Tibial nerve (tissue), 4 donors: ENCODE data around the gene SPATA1. TPM values are rescaled to one million over a fixed set of nuclear protein-coding genes. Genes with fewer than 3 reads are reported as not detected.

Experiments
- DNase-seq, 2 donors: peaks; one replicate each; pipeline ENCODE4 v3.0.0-alpha.2; 2019; ENCODE audit warnings: low spot score in 2 of 2
- H3K27ac ChIP-seq, 4 donors: fragments of 200-600 bp; sonication (generic) in 3 of 4; one replicate each; pipeline ENCODE4 v1.5.1; 2017 to 2019; ENCODE audit warnings: mild to moderate bottlenecking in 1 of 4
- H3K27me3 ChIP-seq, 2 donors: fragments of 200-600 bp; sonication (generic) in 1 of 2; one replicate each; pipeline versions ENCODE4 v1.5.1 to v1.6.0; 2017 to 2019
- H3K36me3 ChIP-seq, 3 donors: fragments of 200-600 bp; sonication (generic); one replicate each; pipeline ENCODE4 v1.5.1; 2018 to 2019
- H3K4me1 ChIP-seq, 4 donors: fragments of 200-600 bp; sonication (generic) in 3 of 4; one replicate each; pipeline ENCODE4 v1.5.1; 2017 to 2019
- H3K4me3 ChIP-seq, 4 donors: fragments of 200-600 bp; sonication (generic) in 3 of 4; one replicate each; pipeline ENCODE4 v1.5.1; 2017 to 2019; ENCODE audit warnings: mild to moderate bottlenecking in 1 of 4, moderate library complexity in 1 of 4
- H3K9me3 ChIP-seq, 4 donors: fragments of 200-600 bp; sonication (generic) in 3 of 4; one replicate each; pipeline ENCODE4 v1.5.1; 2017 to 2019
- CTCF ChIP-seq, 5 experiments: fragments of 200-600 bp in 3 of 5; fragments of 450-650 bp in 2 of 5; sonication (generic) in 3 of 5; IDR thresholded peaks; one replicate each; pipeline ENCODE4 v1.5.1; 2016 to 2019; ENCODE audit warnings: antibody characterized with exemption in 5 of 5, mild to moderate bottlenecking in 3 of 5, moderate library complexity in 2 of 5
- EP300 ChIP-seq, 2 donors: sonication (generic); formaldehyde crosslinking; IDR thresholded peaks; one replicate each; pipeline ENCODE4 v1.6.1; 2017; ENCODE audit warnings: antibody characterized with exemption in 2 of 2, mild to moderate bottlenecking in 1 of 2
- POLR2A ChIP-seq, 2 donors: fragments of 450-650 bp; IDR thresholded peaks; one replicate each; pipeline ENCODE4 v1.6.1; 2017; ENCODE audit warnings: antibody characterized with exemption in 2 of 2, mild to moderate bottlenecking in 2 of 2, moderate library complexity in 2 of 2
- WGBS, 2 donors: methylation state at CpG; one replicate each; pipeline ENCODE4 v1.1.5; 2018; 5-methylcytosine and 5-hydroxymethylcytosine counted together
- total RNA-seq, 4 donors: library from RNA; depleted of rRNA; stranded (reverse); fragments of >200 nt; gene quantifications; one replicate each; pipeline ENCODE4 v1.1.0, GENCODE V29; 2016

Gene SPATA1
- total RNA-seq, 4 donors from 2014 or later, result 0.22 TPM; not detected in 3

GRCh38 chr1:84488107-84488506 lies 18.1 kb upstream of the SPATA1 start:
- Histone ChIP-seq H3K4me3 (no peak overlapping the region), H3K27ac (no peak overlapping the region), H3K36me3 (peaks cover 0 to 57% (median 2%) of the 10 kb centered on the region in 3 donors), H3K4me1 (peaks cover 0 to 5% (median 0%) of the 10 kb centered on the region in 4 donors), H3K9me3 (no peaks in the 10 kb centered on the region), H3K27me3 (no peaks in the 10 kb centered on the region)
- 78 to 95% methylated on average over 3 of the region's 3 CpGs for WGBS, 2 donors
- no peak for TF ChIP-seq EP300 (IDR thresholded peaks at IDR 0.05)
- TF ChIP-seq CTCF (IDR thresholded peaks at IDR 0.05), result no peak
- TF ChIP-seq POLR2A (IDR thresholded peaks at IDR 0.05), result no peak
- no peak for DNase-seq

GRCh38 chr1:84489766-84490165 lies 16.4 kb upstream of the SPATA1 start:
- DNase-seq, result no peak
- Histone ChIP-seq H3K27ac (no peak overlapping the region), H3K4me3 (no peak overlapping the region), H3K4me1 (peaks cover 0 to 5% (median 0%) of the 10 kb centered on the region in 4 donors), H3K9me3 (no peaks in the 10 kb centered on the region), H3K27me3 (no peaks in the 10 kb centered on the region), H3K36me3 (peaks cover 0 to 41% (median 2%) of the 10 kb centered on the region in 3 donors)
- TF ChIP-seq POLR2A (IDR thresholded peaks at IDR 0.05) (no peak), CTCF (IDR thresholded peaks at IDR 0.05) (no peak), EP300 (IDR thresholded peaks at IDR 0.05) (no peak)
- 86 to 99% methylated on average over 2 of the region's 2 CpGs for WGBS, 2 donors

GRCh38 chr1:84492726-84493125 lies 13.5 kb upstream of the SPATA1 start:
- DNase-seq, result no peak
- Histone ChIP-seq H3K9me3 (no peaks in the 10 kb centered on the region), H3K4me3 (no peak overlapping the region), H3K27me3 (no peaks in the 10 kb centered on the region), H3K36me3 (peaks cover 6 to 54% (median 7%) of the 10 kb centered on the region in 3 donors), H3K27ac (no peak overlapping the region), H3K4me1 (peaks cover 0 to 2% (median 0%) of the 10 kb centered on the region in 4 donors)
- 70 to 76% methylated on average over 1 of the region's 1 CpG for WGBS, 2 donors
- no peak for TF ChIP-seq CTCF (IDR thresholded peaks at IDR 0.05)
- TF ChIP-seq POLR2A (IDR thresholded peaks at IDR 0.05), result no peak
- no peak for TF ChIP-seq EP300 (IDR thresholded peaks at IDR 0.05)

GRCh38 chr1:84493747-84494146 lies 12.4 kb upstream of the SPATA1 start:
- no peaks in the 10 kb centered on the region for H3K9me3 ChIP-seq
- no peak for TF ChIP-seq POLR2A (IDR thresholded peaks at IDR 0.05)
- no peak for TF ChIP-seq EP300 (IDR thresholded peaks at IDR 0.05)
- no peak for TF ChIP-seq CTCF (IDR thresholded peaks at IDR 0.05)
- no peak overlapping the region for H3K4me3 ChIP-seq
- no peak overlapping the region for H3K27ac ChIP-seq
- H3K27me3 ChIP-seq, result no peaks in the 10 kb centered on the region
- WGBS, 2 donors, result 80 to 81% methylated on average over 1 of the region's 1 CpG
- peaks cover 0 to 2% (median 0%) of the 10 kb centered on the region in 4 donors for H3K4me1 ChIP-seq
- H3K36me3 ChIP-seq, result peaks cover 7 to 64% (median 10%) of the 10 kb centered on the region in 3 donors
- no peak for DNase-seq

- 80 to 85% methylated on average over 3 of the region's 3 CpGs for WGBS, 2 donors
- TF ChIP-seq POLR2A (IDR thresholded peaks at IDR 0.05), result no peak
- no peak for TF ChIP-seq EP300 (IDR thresholded peaks at IDR 0.05)
- TF ChIP-seq CTCF (IDR thresholded peaks at IDR 0.05), result no peak
- H3K4me1 ChIP-seq, result peaks cover 0 to 22% (median 0%) of the 10 kb centered on the region in 4 donors
Measured at GRCh38 chr1:84496498-84496897, 9.7 kb upstream of the SPATA1 start.

More at GRCh38 chr1:84496498-84496897, 9.7 kb upstream of the SPATA1 start:
- no peak for DNase-seq
- Histone ChIP-seq H3K9me3 (no peaks in the 10 kb centered on the region), H3K4me3 (no peak overlapping the region), H3K36me3 (peaks cover 7 to 65% (median 7%) of the 10 kb centered on the region in 3 donors), H3K27me3 (no peaks in the 10 kb centered on the region), H3K27ac (no peak overlapping the region)
